A549 (cell line): ENCODE data around the gene PUM1.

Experiments
- CTCF ChIP-seq: fragments of >200 bp; sonication (Bioruptor Twin); formaldehyde crosslinking; IDR thresholded peaks from 3 replicates; pipeline ENCODE4 v1.5.1; 2016
- PBX3 ChIP-seq: IDR thresholded peaks from 2 replicates; pipeline ENCODE4 v1.6.1; 2012
- RFX5 ChIP-seq: fragments of 450-650 bp; IDR thresholded peaks from 2 replicates; pipeline ENCODE4 v1.7.1; 2014; ENCODE audit warnings: antibody characterized with exemption, mild to moderate bottlenecking, moderate library complexity
- SMC3 ChIP-seq: fragments of >200 bp; sonication (Bioruptor Twin); formaldehyde crosslinking; IDR thresholded peaks from 3 replicates; pipeline ENCODE4 v1.6.1; 2018; ENCODE audit warnings: inconsistent platforms

- TF ChIP-seq RFX5 (no peak), CTCF (no peak), SMC3 (no peak), PBX3 (no peak)
Observed at GRCh38 chr1:30895944-30896660, 169.4 kb downstream of the PUM1 start.
